NCI-H446 treated with DMSO at 0.1 percent for 48 hours (cell line): ENCODE measurements around the gene TNXB.
"Not testable (repeated sequence)": the region's sequence is repeated elsewhere in the genome, so short reads cannot be mapped to it uniquely, and the experiment has no call there.

Experiments
- DNase-seq: peaks from one replicate; lab custom pipeline; 2025; lab: John Stamatoyannopoulos, UW

TNXB gene

GRCh38 chr6:32144238-32144637 is 35.1 kb upstream of the TNXB start:
- DNase-seq: not testable (repeated sequence)

DNA sequence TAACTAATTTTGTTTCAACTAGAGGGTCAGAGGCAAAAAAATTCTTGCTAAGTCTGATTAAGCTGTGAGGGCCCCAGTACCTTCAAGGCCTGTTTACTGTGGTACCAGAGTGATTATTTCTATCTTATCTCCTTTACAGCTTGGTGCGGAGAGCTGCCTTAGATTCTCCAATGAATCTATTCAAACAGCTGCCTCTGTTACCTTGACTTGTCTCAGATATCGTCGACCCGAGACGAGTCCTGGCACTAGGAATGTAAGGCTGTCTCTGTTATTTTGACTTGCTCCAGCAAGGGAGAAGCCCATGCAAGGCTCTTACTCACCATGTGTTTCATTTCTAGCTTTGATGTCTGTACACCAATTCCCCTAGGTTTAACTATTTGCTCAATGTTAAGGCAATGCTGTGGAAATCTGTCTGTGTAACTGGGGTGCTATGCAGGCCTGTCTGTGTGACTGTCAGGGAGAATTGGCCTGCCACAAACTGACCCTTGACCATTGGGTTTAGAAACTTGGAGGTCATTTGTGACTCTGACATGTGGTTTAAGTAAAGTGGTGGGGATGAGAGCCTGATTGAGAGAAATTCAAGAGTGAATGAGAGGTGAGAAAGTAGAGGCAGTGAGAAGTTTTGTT is 31.4 kb upstream of the TNXB start:
- no peak for DNase-seq

DNA sequence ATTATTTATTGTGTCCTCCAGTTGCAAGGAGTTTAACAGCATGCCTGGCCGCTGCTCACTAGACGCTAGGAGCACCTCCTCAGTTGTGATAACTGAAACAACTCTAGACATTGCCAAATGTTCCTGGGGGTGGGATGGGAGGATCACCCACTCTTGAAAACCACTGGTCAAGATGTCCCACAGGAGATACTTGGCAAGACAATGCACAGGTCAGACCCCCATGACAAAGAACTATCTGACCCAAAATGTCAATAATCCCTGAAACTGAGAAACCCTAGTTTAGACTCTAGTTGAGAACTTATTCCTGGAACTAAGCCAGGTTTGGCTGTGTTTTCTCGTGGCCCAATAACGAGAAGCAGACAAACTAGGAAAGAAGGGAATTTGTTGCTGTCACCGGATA is 30.5 kb upstream of the TNXB start:
- no peak for DNase-seq

DNA sequence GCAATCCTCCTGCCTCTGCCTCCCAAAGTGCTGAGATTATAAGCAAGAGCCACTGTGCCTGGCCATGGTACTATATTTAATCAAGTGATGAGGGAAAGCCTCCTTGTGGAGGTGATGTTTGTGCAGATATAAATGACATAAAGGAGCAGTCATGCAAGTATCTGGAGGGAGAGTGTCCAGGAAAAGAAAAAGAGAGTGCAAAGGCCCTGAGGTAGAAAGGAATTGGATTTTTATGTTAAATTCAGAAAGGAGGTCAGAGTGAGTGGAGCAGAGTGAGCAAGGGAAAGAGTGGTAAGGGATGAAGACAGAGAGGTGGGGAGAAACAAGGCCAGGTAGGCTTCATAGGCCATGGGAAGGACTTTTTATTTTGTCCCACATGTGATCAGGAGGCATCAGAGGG is 28.3 kb upstream of the TNXB start:
- no peak for DNase-seq

GRCh38 chr6:32133786-32134185 is 24.6 kb upstream of the TNXB start:
- no peak for DNase-seq

DNA sequence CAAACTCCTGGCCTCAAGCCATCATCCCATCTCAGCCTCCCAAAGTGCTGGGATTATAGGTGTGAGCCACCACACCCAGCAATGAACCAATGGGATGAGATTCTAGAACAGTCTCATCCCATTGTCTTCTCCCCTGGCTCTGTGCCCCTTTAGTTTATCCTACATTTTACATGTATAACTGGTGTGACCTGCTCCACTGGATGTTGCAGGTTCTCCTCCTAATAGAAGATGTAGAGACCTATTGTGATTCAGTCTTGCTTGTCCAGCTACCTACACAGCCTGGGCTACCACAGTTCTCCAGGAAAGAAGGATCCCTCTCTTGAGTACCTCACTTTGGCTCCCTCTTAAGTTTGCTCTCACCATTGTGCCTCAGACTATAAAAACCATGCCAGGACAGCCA is 23.0 kb upstream of the TNXB start:
- DNase-seq: no peak

- no peak for DNase-seq
These were observed 22.4 kb upstream of the TNXB start for GRCh38 chr6:32131439-32131948.

DNA sequence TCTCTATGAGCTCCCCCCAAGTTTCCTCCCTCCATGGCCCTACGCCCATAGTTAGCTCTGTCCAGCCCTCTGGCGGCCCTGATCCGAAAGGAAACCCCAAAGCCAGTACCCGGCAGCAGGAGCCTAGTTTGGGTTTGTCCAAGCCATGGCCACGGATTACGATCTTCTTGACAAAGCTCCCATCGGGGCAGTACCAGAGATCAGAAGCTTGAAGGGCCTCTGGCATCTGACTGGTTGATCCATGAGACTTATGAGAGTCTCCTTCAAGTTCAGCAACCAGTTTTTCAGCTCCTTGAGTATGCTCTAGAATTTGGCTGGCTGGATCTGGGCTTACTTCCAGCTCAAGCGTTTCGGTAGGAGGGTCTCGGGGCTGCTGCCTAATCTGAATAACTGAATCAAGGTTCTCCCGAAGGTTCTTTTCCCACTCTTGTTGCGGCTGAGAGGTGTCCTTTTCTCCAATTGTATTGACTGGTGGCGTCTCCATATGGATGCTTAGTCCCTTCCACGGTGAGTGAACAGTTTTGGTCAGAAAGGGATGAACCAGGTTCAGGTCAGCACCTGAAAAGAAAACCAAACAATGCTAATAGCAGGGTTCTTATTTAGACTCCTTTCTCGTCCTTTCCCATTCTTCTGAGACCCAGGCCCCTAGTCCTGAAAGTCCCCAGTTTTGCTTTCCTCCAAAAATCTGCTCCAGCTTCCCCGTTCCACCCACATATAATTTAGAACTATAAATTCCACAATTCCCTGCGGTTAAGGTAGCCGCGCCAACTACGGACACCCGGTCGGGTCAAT is 20.4 kb upstream of the TNXB start:
- no peak for DNase-seq

- DNase-seq: no peak
These were observed 19.7 kb upstream of the TNXB start for GRCh38 chr6:32128751-32129296.

- peak; percentile 99 for DNase-seq
These were observed 18.8 kb upstream of the TNXB start, which contains the start of gene ATF6B for GRCh38 chr6:32127717-32128592. TSS of gene ATF6B (minus strand) at chr6:32128246. CDS start at chr6:32128207, 39 bp downstream.

DNA sequence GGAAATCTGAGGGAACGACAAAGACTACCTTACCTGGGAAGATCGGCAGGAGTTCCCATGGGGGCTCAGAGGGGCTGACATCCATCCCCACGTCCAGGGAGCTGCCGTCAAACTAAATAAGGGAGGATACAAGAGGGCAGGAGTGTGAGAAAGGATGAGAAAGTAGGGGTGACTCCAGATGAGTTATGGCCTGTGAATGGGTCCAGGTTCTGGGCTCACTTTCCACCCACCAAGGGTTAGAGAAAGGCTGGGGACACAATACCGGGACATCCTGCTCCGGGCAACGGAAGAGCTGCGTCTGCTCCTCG is 18.2 kb upstream of the TNXB start:
- DNase-seq: no peak

DNA sequence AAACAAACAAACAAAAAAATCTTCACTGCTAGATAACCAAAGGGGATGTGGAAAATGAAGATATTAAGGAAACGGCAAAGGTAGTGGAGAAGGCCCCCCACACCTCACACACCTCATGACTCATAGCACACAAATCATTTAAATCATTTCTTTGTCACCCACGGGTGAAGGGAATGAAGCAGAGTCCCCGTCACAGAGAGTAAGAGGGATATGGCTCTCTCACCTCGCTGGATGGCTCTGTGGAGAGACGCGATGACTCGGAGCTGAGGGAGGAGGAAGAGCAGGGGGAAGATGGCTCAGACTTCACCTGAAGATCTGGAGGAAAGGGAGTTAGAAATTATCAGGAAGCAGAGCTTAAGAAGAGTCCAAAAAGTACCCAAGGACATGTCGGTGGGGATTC is 17.7 kb upstream of the TNXB start:
- DNase-seq: no peak

DNA sequence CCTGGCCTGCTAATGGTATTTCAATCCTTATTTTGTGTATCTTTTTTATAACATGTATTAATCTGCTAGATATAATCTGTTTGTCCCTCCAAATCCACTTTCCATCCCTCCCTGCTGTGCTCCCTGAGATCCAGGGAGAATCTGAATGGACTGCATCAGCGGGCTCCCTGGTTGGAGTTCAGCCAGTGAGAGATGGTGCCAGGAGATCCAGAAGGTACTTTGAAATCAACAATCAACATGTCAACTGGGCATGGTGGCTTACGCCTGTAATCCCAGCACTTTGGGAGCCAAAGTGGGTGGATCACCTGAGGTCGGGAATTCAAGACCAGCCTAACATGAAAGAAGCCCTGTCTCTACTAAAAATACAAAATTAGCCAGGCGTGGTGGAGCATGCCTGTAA is 14.5 kb upstream of the TNXB start:
- no peak for DNase-seq

GRCh38 chr6:32120573-32121059 is 11.5 kb upstream of the TNXB start:
- no peak for DNase-seq

- peak; percentile 49 for DNase-seq
These were observed 9.9 kb upstream of the TNXB start for GRCh38 chr6:32118782-32119628.

DNA sequence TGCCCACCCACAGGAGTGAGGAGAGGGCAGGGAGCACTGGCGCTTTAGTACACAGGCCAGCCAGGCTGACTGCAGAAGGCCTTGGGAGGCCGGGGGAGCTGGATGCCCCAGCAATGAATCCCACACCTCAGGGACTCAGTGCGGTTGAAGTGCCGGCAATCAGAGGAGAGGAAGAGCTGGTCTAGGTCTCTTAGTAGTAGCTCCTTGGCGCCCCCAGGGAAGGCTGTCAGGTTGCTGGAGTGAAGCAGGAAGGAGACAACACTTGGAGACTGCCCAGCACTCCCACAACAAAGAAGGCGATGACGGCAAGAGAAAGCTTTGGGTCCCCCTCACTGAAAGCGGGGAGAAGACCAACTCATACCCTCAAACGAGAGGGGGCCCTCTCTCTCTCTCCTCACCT is 8.3 kb upstream of the TNXB start:
- DNase-seq: no peak

DNA sequence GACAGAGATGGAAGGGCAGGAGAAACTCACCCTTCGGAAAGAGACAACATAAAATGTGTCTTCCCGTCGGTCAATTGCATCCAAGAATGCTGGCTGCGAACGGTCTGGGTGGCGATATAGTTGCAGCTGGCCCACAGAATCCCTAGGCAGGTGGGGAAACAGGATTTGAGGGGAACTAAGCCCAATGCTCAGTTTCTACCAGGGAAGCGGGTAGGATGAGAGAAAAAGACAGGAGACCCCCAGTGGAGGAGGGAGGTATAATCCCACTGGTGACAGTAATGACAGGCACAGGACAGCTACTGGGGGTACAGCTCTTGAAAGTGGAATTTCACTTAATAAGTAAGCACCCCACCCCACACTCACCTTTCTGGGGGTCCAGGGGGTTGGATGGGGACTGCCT is 7.5 kb upstream of the TNXB start:
- DNase-seq: no peak

- no peak for DNase-seq
These were observed 6.5 kb upstream of the TNXB start for GRCh38 chr6:32115623-32116022.

DNA sequence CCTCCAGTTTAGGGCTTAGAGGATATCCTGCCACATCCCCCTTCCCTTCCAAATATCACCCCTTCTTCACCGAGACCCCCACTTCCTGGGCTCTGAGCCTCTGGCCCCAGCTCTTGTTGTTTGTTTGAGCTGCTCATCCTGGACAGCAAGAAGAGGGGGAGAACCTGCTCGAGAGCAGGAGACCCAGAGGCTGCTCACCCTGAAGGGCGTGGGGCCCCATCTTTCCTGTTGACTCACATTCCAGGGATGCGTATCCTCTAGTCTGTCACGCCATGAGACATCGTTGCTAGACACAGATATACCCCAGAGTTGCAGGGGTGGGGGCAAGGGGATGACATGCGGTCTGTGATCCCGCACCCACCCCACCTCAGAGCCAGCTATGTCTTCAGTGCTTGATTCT is 5.7 kb upstream of the TNXB start:
- no peak for DNase-seq

GRCh38 chr6:32113386-32114352 is 4.5 kb upstream of the TNXB start:
- no peak for DNase-seq
